Measurements from ENCODE around the gene SLC23A3.

DNA sequence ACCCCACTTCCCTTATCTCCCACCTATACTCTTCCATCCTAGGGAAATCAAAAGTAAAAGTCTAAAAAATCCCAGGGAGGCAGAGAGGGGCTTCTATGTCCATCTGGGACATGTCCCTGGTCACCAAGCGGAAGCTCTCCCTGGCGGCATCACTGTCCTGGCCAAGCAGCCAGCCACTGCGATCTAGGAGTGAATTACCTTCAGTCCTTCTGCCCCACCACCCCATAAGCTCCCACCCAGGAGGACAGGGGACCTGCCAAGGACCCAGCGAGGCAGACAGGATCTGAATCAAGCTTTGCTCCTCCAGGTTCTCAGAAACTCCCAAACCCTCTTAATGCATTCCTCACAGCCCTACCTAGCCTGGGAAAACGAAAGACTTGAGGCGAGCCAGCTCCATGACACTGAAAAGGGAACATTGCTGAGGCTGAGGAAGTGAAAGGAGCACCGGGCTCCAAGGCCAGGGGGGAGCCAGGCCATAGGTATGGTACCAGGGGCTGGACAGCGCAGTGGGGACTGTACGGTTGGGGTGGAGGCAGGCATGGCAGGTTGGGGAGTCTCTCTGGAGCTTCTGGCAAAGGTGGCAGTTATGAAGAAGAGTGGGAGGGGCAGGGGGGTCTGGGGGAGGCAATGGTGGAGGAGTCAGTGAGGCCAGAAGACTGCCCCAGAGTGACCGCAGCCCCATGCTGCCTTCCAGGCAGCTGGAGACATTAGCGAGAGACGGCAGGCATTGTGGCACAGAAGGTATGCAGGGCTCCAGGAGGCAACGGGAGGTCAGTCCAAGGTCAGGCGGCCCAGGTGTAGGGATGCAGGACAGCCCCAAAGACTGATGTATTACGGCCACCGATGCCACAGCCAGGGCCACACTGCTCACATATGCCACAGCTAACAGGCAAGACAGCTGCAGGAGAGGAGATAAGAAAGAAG is 2.7 kb upstream of the SLC23A3 start:
- TF ChIP-seq POLR2AphosphoS5 (IDR thresholded peaks at IDR 0.05; ENCODE audit: insufficient read depth in 1 of 2, low read depth in 1 of 2), result no peak
- TF ChIP-seq, protein P1, sequence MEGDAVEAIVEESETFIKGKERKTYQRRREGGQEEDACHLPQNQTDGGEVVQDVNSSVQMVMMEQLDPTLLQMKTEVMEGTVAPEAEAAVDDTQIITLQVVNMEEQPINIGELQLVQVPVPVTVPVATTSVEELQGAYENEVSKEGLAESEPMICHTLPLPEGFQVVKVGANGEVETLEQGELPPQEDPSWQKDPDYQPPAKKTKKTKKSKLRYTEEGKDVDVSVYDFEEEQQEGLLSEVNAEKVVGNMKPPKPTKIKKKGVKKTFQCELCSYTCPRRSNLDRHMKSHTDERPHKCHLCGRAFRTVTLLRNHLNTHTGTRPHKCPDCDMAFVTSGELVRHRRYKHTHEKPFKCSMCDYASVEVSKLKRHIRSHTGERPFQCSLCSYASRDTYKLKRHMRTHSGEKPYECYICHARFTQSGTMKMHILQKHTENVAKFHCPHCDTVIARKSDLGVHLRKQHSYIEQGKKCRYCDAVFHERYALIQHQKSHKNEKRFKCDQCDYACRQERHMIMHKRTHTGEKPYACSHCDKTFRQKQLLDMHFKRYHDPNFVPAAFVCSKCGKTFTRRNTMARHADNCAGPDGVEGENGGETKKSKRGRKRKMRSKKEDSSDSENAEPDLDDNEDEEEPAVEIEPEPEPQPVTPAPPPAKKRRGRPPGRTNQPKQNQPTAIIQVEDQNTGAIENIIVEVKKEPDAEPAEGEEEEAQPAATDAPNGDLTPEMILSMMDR (IDR thresholded peaks at IDR 0.05), result no peak
- no peak for TF ChIP-seq POLR2A (IDR thresholded peaks at IDR 0.05)
